ENCODE data around the gene THOC1. TPM values are rescaled to one million over a fixed set of nuclear protein-coding genes. Genes with fewer than 3 reads are reported as not detected.

Gene THOC1
- total and polyA plus RNA-seq, 2 donors from 2014 or later, result 22.4 to 32.6 TPM

DNA sequence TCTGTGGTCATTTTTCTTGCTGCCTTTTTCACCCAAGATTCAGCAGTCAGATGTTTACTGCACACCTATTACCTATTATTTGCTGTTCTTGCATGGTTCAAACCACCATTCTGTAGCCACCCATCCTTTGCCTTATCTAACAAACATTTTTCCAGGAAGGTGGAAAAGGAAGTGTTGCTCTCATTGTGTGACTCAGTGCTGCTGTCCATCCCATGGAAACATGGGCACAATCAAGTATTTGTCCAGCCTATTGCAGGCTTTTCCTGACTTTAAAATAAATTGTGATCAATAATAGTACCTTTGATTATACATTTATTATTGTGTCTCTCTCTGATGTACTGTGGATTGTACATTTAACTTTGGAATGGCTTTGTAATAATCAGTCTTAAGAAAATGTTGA, 56.3 kb downstream of the THOC1 start:
- FAIRE-seq (no peak), DNase-seq (no peak)
- no peak for TF ChIP-seq CTCF (IDR thresholded peaks at IDR 0.05; ENCODE audit: borderline replicate concordance, extremely low read depth, insufficient read depth)
- Histone ChIP-seq H3K9me3 (ENCODE audit: control insufficient read depth in 2 of 3, insufficient read depth in 1 of 3, low read length in 3 of 3) (no peaks in the 10 kb centered on the region), H3K4me3 (ENCODE audit: low read length in 3 of 3) (no peak overlapping the region), H3K36me3 (ENCODE audit: control insufficient read depth in 2 of 3, insufficient read depth in 3 of 3, low read length in 3 of 3) (peaks cover 13 to 20% (median 19%) of the 10 kb centered on the region in 3 donors), H3K9ac (ENCODE audit: low read length in 3 of 3) (no peak overlapping the region), H3K4me1 (ENCODE audit: control insufficient read depth in 2 of 3, insufficient read depth in 2 of 3, low read depth in 1 of 3, low read length in 3 of 3) (no peaks in the 10 kb centered on the region), H3K27me3 (ENCODE audit: control insufficient read depth, insufficient read depth, low read length) (no peaks in the 10 kb centered on the region), H3K27ac (ENCODE audit: low read depth in 2 of 2, low read length in 2 of 2) (no peak overlapping the region)
- intact Hi-C loops (cut with DNase I), result no loop called here

GRCh38 chr18:210733-211132, 57.1 kb downstream of the THOC1 start:
- Histone ChIP-seq H3K4me3 (ENCODE audit: low read length in 3 of 3) (no peak overlapping the region), H3K36me3 (ENCODE audit: control insufficient read depth in 2 of 3, insufficient read depth in 3 of 3, low read length in 3 of 3) (peaks cover 21 to 23% (median 22%) of the 10 kb centered on the region in 3 donors), H3K9me3 (ENCODE audit: control insufficient read depth in 2 of 3, insufficient read depth in 1 of 3, low read length in 3 of 3) (no peaks in the 10 kb centered on the region), H3K9ac (ENCODE audit: low read length in 3 of 3) (no peak overlapping the region), H3K27ac (ENCODE audit: low read depth in 2 of 2, low read length in 2 of 2) (no peak overlapping the region), H3K27me3 (ENCODE audit: control insufficient read depth, insufficient read depth, low read length) (no peaks in the 10 kb centered on the region), H3K4me1 (ENCODE audit: control insufficient read depth in 2 of 3, insufficient read depth in 2 of 3, low read depth in 1 of 3, low read length in 3 of 3) (no peaks in the 10 kb centered on the region)
- DNase-seq, result no peak
- TF ChIP-seq CTCF (IDR thresholded peaks at IDR 0.05; ENCODE audit: borderline replicate concordance, extremely low read depth, insufficient read depth), result no peak
- no peak for FAIRE-seq
- intact Hi-C loops (cut with DNase I), result no loop called here

GRCh38 chr18:210075-210474, 57.8 kb downstream of the THOC1 start:
- H3K9me3 ChIP-seq (ENCODE audit: control insufficient read depth in 2 of 3, insufficient read depth in 1 of 3, low read length in 3 of 3), result no peaks in the 10 kb centered on the region
- peaks cover 22 to 25% (median 24%) of the 10 kb centered on the region in 3 donors for H3K36me3 ChIP-seq (ENCODE audit: control insufficient read depth in 2 of 3, insufficient read depth in 3 of 3, low read length in 3 of 3)
- FAIRE-seq, result no peak
- no peaks in the 10 kb centered on the region for H3K27me3 ChIP-seq (ENCODE audit: control insufficient read depth, insufficient read depth, low read length)
- H3K4me3 ChIP-seq (ENCODE audit: low read length in 3 of 3), result no peak overlapping the region
- intact Hi-C loops (cut with DNase I), result no loop called here
- H3K27ac ChIP-seq (ENCODE audit: low read depth in 2 of 2, low read length in 2 of 2), result no peak overlapping the region
- DNase-seq, result no peak
- TF ChIP-seq CTCF (IDR thresholded peaks at IDR 0.05; ENCODE audit: borderline replicate concordance, extremely low read depth, insufficient read depth), result no peak
- no peak overlapping the region for H3K9ac ChIP-seq (ENCODE audit: low read length in 3 of 3)
- H3K4me1 ChIP-seq (ENCODE audit: control insufficient read depth in 2 of 3, insufficient read depth in 2 of 3, low read depth in 1 of 3, low read length in 3 of 3), result no peaks in the 10 kb centered on the region

DNA sequence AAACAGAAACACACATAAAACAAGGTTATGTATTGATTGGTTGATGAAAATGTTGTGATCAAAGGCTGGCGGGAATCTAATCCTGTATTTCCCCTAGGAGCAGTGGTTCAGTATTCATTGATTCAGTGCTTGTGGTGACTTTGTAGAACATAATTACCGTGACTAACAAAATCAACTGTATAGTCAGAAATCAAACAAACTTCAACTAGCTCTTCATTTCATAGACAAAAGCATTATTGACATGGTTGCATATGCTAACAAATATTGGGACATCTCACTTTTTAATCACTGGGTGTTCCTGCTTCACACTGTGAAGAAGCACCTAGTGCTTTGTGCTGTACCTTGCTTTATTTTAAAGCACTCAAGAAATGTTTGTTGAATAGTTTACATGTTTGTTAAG, 68.1 kb downstream of the THOC1 start:
- H3K4me1 ChIP-seq (ENCODE audit: control insufficient read depth in 2 of 3, insufficient read depth in 2 of 3, low read depth in 1 of 3, low read length in 3 of 3), result no peaks in the 10 kb centered on the region
- no peak for TF ChIP-seq CTCF (IDR thresholded peaks at IDR 0.05; ENCODE audit: borderline replicate concordance, extremely low read depth, insufficient read depth)
- intact Hi-C loops (cut with DNase I), result no loop called here
- no peaks in the 10 kb centered on the region for H3K27me3 ChIP-seq (ENCODE audit: control insufficient read depth, insufficient read depth, low read length)
- H3K4me3 ChIP-seq (ENCODE audit: low read length in 3 of 3), result no peak overlapping the region
- DNase-seq (no peak), FAIRE-seq (no peak)
- H3K9ac ChIP-seq (ENCODE audit: low read length in 3 of 3), result no peak overlapping the region
- H3K36me3 ChIP-seq (ENCODE audit: control insufficient read depth in 2 of 3, insufficient read depth in 3 of 3, low read length in 3 of 3), result peaks cover 6 to 19% (median 19%) of the 10 kb centered on the region in 3 donors
- H3K27ac ChIP-seq (ENCODE audit: low read depth in 2 of 2, low read length in 2 of 2), result no peak overlapping the region
- H3K9me3 ChIP-seq (ENCODE audit: control insufficient read depth in 2 of 3, insufficient read depth in 1 of 3, low read length in 3 of 3), result no peaks in the 10 kb centered on the region

Measured in kidney (tissue), 14 donors.